Thoracic aorta (tissue), 2 donors: ENCODE data around the gene LOX. TPM values are rescaled to one million over a fixed set of nuclear protein-coding genes. Genes with fewer than 3 reads are reported as not detected.

ENCODE experiments used
- ATAC-seq: fragments of 150-250 bp; one replicate; pipeline ENCODE4 v1.8.0; 2017; ENCODE audit warnings: low read depth; ENCODE audit not compliant: insufficient number of reproducible peaks, low FRiP score
- DNase-seq: peaks from one replicate; pipeline ENCODE4 v3.0.0-alpha.2; 2020; ENCODE audit warnings: low spot score
- H3K27ac ChIP-seq, 2 donors: fragments of 200-600 bp; sonication (generic); 1 replicate in 1 of 2; 2 replicates in 1 of 2; pipeline ENCODE4 v1.5.1; 2016; ENCODE audit warnings: mild to moderate bottlenecking in 2 of 2, moderate library complexity in 2 of 2
- H3K27me3 ChIP-seq: fragments of 200-600 bp; sonication (generic); replicated peaks from 2 replicates; pipeline ENCODE4 v1.6.0; 2016; ENCODE audit warnings: mild to moderate bottlenecking; ENCODE audit not compliant: insufficient read depth
- H3K36me3 ChIP-seq: fragments of 200-600 bp; sonication (generic); one replicate; pipeline ENCODE4 v1.5.1; 2016
- H3K4me1 ChIP-seq, 2 donors: fragments of 200-600 bp; sonication (generic); 1 replicate in 1 of 2; 2 replicates in 1 of 2; pipeline versions ENCODE4 v1.5.1 to v1.6.0; 2016; ENCODE audit warnings: low read depth in 2 of 2, mild to moderate bottlenecking in 1 of 2; ENCODE audit not compliant: control insufficient read depth in 1 of 2
- H3K4me3 ChIP-seq: fragments of 200-600 bp; sonication (generic); 2 replicates; pipeline ENCODE4 v1.5.1; 2016; ENCODE audit warnings: mild to moderate bottlenecking
- H3K9me3 ChIP-seq: fragments of 200-600 bp; sonication (generic); 2 replicates; pipeline ENCODE4 v1.5.1; 2016
- total RNA-seq, 2 donors: library from RNA; depleted of rRNA; stranded (reverse); fragments of >200 nt; gene quantifications; one replicate each; pipeline versions ENCODE4 v1.1.0 to v1.2.3, GENCODE V29; 2016
- TF ChIP-seq, protein P1 (sequence below): fragments of 200-600 bp; sonication (generic); IDR thresholded peaks from one replicate; pipeline ENCODE4 v1.5.1; 2019; ENCODE audit warnings: antibody characterized with exemption

Gene LOX
- total RNA-seq, 2 donors from 2014 or later, result 32.9 to 65.2 TPM

DNA sequence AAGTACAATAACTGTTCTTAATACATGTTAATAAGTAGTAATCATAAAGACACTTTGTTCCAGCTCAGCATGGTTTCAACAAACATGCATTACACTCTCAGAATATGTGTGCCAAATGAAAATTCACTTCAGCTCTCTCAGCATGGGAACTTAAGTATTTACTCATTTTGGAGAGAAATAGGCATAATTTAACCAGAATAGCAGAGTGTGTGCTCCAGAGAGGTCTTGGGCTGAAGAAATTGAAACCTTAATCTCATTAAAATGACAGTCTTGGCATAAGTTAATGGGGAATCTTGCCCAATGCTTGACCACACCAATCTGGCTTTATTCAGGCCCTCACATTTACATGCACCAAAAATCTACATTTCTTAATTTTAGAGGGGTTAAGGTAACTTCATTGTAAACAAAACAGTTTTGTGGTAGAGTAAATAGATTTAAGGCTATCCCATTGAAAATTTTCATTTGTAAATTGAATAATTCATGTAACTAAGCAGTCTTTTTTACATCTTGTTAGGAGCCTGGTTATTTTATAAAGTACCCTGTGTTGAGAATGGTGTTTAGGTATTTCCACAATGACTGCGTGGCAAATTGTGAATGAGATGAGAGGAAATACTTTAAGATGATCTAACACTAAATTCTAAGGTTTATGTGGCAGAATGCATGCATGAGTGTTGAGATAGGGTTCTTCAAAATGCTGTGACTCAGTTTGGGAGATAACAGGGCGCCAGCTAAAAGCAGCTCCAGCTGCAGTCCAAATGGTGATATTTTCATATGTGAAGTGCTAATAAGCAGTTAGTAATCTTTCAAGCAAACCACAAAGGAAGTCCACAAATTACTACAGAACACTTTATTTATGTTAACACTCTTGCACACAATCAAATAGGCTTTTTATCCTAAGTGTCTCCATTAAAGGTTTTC is 11.3 kb upstream of the LOX start:
- H3K27ac ChIP-seq, result no peak overlapping the region
- H3K36me3 ChIP-seq, result no peaks in the 10 kb centered on the region
- H3K27me3 ChIP-seq, result no peaks in the 10 kb centered on the region
- ATAC-seq, result no peak
- H3K9me3 ChIP-seq, result no peaks in the 10 kb centered on the region
- no peak overlapping the region for H3K4me3 ChIP-seq
- TF ChIP-seq, protein P1, sequence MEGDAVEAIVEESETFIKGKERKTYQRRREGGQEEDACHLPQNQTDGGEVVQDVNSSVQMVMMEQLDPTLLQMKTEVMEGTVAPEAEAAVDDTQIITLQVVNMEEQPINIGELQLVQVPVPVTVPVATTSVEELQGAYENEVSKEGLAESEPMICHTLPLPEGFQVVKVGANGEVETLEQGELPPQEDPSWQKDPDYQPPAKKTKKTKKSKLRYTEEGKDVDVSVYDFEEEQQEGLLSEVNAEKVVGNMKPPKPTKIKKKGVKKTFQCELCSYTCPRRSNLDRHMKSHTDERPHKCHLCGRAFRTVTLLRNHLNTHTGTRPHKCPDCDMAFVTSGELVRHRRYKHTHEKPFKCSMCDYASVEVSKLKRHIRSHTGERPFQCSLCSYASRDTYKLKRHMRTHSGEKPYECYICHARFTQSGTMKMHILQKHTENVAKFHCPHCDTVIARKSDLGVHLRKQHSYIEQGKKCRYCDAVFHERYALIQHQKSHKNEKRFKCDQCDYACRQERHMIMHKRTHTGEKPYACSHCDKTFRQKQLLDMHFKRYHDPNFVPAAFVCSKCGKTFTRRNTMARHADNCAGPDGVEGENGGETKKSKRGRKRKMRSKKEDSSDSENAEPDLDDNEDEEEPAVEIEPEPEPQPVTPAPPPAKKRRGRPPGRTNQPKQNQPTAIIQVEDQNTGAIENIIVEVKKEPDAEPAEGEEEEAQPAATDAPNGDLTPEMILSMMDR, result no peak
- no peak for DNase-seq
- H3K4me1 ChIP-seq, result peaks cover 3 to 17% of the 10 kb centered on the region in 2 donors

DNA sequence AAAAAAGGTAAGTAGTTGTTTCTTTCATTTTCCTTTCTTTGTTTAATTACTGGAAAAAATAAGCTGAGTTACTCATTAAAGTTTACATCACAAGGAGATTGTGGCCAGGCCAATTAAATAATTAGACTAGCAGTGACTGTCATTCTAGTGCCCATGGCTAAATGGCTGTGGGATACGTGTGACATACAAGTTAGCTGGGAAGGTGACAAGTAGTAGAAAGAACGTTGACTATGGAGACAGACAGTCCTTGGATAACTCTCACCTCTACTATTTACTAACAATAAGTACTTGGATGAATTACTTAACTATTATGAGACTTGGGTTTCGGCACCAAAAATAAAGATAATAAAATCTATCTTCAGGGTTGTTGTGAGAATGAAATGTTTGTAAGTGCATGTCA is 7.0 kb upstream of the LOX start:
- Histone ChIP-seq H3K4me1 (peaks cover 3 to 18% of the 10 kb centered on the region in 2 donors), H3K36me3 (no peaks in the 10 kb centered on the region), H3K4me3 (no peak overlapping the region), H3K27me3 (no peaks in the 10 kb centered on the region), H3K9me3 (no peaks in the 10 kb centered on the region), H3K27ac (no peak overlapping the region)
- DNase-seq (no peak), ATAC-seq (no peak)
- TF ChIP-seq, protein P1, result no peak

DNA sequence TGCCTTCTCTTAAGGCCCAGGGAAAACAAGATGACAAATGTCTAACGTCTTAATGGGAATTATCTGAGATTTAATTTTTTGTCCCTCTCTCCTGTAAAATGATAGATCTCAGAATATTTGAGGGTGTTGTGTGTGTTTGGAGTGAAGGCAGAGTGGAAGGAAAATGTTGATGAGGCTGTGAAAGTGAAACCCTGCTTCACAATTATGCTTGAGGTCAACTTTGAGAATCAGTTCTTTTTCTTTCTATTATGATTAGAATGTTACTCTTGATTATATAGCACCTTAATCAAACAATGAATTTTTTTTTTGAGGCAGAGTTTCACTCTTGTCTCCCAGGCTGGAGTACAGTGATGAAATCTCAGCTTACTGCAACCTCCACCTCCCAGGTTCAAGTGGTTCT is 5.5 kb upstream of the LOX start:
- Histone ChIP-seq H3K36me3 (no peaks in the 10 kb centered on the region), H3K9me3 (no peaks in the 10 kb centered on the region), H3K27me3 (no peaks in the 10 kb centered on the region), H3K27ac (peak overlapping the region; percentile 9 to 62), H3K4me3 (no peak overlapping the region), H3K4me1 (peaks cover 3 to 28% of the 10 kb centered on the region in 2 donors)
- DNase-seq (no peak), ATAC-seq (no peak)
- TF ChIP-seq, protein P1, result no peak

DNA sequence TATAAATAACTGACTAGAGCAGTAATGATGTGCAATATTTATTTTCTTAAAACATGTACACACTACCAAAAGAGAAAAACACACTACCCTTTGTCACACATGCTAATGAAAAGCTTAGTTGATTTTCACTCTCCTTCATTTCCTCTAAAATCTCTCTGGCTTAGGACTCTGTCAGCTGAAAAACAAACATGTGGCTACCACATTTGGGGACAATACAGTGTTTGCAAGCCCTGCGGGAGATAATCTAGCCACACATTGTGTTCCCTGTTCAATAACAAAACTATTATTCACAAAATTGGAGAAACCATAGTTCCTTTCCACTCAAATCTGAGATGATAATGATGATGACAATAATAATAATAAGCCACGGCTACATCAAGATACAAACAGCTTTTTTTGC is 3.5 kb upstream of the LOX start:
- Histone ChIP-seq H3K4me3 (no peak overlapping the region), H3K27ac (peak overlapping the region; percentile 62 to 64), H3K27me3 (no peaks in the 10 kb centered on the region), H3K4me1 (peaks cover 3 to 28% of the 10 kb centered on the region in 2 donors), H3K36me3 (no peaks in the 10 kb centered on the region), H3K9me3 (no peaks in the 10 kb centered on the region)
- DNase-seq (no peak), ATAC-seq (no peak)
- TF ChIP-seq, protein P1, result no peak

DNA sequence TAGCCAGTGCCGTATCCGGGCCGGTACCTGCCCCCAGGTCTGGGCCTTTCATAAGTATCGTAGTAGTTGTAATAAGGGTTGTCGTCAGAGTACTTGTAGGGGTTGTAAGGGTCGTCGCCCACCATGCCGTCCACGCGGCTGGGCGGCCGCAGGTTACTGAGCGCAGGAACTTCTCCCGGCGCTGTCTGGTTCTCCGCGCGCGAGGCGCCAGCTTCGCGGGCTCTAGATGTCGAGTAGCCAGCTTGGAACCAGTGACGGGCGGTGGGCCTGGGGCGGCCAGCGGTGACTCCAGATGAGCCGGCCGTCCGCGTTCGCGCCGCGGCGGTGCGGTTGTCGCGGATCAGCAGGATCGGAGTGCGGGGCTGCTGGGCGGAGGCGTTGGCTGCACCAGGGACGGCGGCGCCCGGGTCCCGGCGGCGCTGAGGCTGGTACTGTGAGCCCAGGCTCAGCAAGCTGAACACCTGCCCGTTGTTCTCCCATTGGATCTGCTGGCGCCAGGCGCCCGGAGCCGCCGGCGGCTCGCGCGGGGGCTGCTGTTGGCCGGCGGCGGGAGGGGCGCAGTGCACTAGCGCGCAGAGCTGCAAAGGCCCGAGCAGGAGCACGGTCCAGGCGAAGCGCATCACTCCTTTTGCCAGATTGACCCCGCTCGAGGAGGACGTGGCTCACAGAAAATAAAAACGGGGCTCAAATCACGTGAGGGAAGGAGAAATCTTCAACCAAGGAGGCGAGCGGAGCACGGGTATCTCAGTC is 518 bp downstream of the LOX start:
- peak overlapping the region; percentile 94 to 95 for H3K27ac ChIP-seq
- H3K36me3 ChIP-seq, result no peaks in the 10 kb centered on the region
- TF ChIP-seq, protein P1, result no peak
- peak; percentile 18 for ATAC-seq
- no peaks in the 10 kb centered on the region for H3K9me3 ChIP-seq
- H3K4me1 ChIP-seq, result peaks cover 14 to 52% of the 10 kb centered on the region in 2 donors
- H3K27me3 ChIP-seq, result no peaks in the 10 kb centered on the region
- DNase-seq, result no peak
- peak overlapping the region; percentile 86 for H3K4me3 ChIP-seq
